ENCODE measurements around the gene CA5A.
"Not testable (repeated sequence)": the region's sequence is repeated elsewhere in the genome, so short reads cannot be mapped to it uniquely, and the experiment has no call there.

- TF ChIP-seq POLR2AphosphoS5 (IDR thresholded peaks at IDR 0.05; ENCODE audit: borderline replicate concordance, low read depth, low read length); EZH2 (IDR thresholded peaks at IDR 0.05); FOXP2 (optimal IDR thresholded peaks at IDR 0.05; ENCODE audit: control extremely low read depth, extremely low read length, insufficient read depth): not testable (repeated sequence)
Observed at GRCh38 chr16:87914021-87914725, 22.2 kb downstream of the CA5A start.
